H1 (cell line): ENCODE data around the gene OR13C9. TPM values are rescaled to one million over a fixed set of nuclear protein-coding genes. Genes with fewer than 3 reads are reported as not detected.

Experiments
- CTCF ChIA-PET: fragments of 300-600 bp; sonication (Branson Sonifier 250); formaldehyde crosslinking; loops from one replicate; lab custom pipeline; 2021; ENCODE audit not compliant: partially characterized antibody; lab: Charles Lee
- POLR2A ChIA-PET: fragments of 300-600 bp; sonication (Branson Sonifier 250); formaldehyde crosslinking; loops from one replicate; lab custom pipeline; 2021; ENCODE audit warnings: inconsistent platforms; ENCODE audit not compliant: partially characterized antibody; lab: Charles Lee
- DNase-seq, 2 experiments: peaks; one replicate each; pipeline versions ENCODE4 v3.0.0 to v3.0.0-alpha.2; 2010 to 2022; ENCODE audit warnings: low spot score in 2 of 2, low read depth in 1 of 2, mixed read lengths in 1 of 2
- FAIRE-seq: peaks from 2 replicates; lab custom pipeline; 2011; peaks lifted over from hg19 to GRCh38; lab: Jason Lieb, UNC
- H2AFZ ChIP-seq: 2 replicates; pipeline ENCODE4 v1.8.1; 2012; ENCODE audit warnings: low read length, inconsistent platforms
- H2AK5ac ChIP-seq: 2 replicates; pipeline ENCODE4 v1.6.1; 2013; ENCODE audit warnings: low read depth, low read length
- H2BK120ac ChIP-seq: replicated peaks from 2 replicates; pipeline ENCODE3; 2013; ENCODE audit warnings: low read depth, low read length, inconsistent platforms
- H2BK12ac ChIP-seq: 2 replicates; pipeline ENCODE4 v1.6.1; 2013; ENCODE audit warnings: low read depth, low read length
- H2BK15ac ChIP-seq: 2 replicates; pipeline ENCODE4 v1.6.1; 2013; ENCODE audit warnings: low read length
- H2BK20ac ChIP-seq: 2 replicates; pipeline ENCODE4 v1.6.1; 2013; ENCODE audit warnings: low read length
- H2BK5ac ChIP-seq: 2 replicates; pipeline ENCODE4 v1.6.1; 2013; ENCODE audit warnings: low read depth, low read length
- H3K14ac ChIP-seq: 2 replicates; pipeline ENCODE4 v1.6.1; 2013; ENCODE audit warnings: inconsistent platforms; ENCODE audit not compliant: insufficient read length
- H3K18ac ChIP-seq: 2 replicates; pipeline ENCODE4 v1.6.1; 2013; ENCODE audit warnings: low read length; ENCODE audit errors: extremely low read depth
- H3K23ac ChIP-seq: 2 replicates; pipeline ENCODE4 v1.6.1; 2013; ENCODE audit warnings: inconsistent platforms; ENCODE audit not compliant: insufficient read length
- H3K23me2 ChIP-seq: 2 replicates; pipeline ENCODE4 v1.6.1; 2013; ENCODE audit warnings: low read depth, low read length
- H3K27ac ChIP-seq: 2 replicates; pipeline ENCODE4 v1.6.1; 2011; ENCODE audit warnings: low read depth, low read length, inconsistent platforms
- H3K27me3 ChIP-seq, 4 experiments: replicated peaks in 1 of 4; 1 replicate in 1 of 4; 2 replicates in 3 of 4; pipeline versions ENCODE4 v1.6.1 to v1.8.1; 2011 to 2013; ENCODE audit warnings: low read length in 3 of 4, mild to moderate bottlenecking in 3 of 4, inconsistent platforms in 2 of 4, mixed read lengths in 2 of 4, moderate library complexity in 1 of 4; ENCODE audit not compliant: control insufficient read depth in 3 of 4, insufficient read depth in 3 of 4; ENCODE audit errors: extremely low read depth in 1 of 4
- H3K36me3 ChIP-seq, 4 experiments: 2 replicates each; pipeline versions ENCODE4 v1.6.1 to v1.8.1; 2011 to 2013; ENCODE audit warnings: mild to moderate bottlenecking in 4 of 4, low read length in 3 of 4, moderate library complexity in 2 of 4, control low read depth in 1 of 4, inconsistent platforms in 1 of 4; ENCODE audit not compliant: insufficient read depth in 4 of 4, control insufficient read depth in 2 of 4
- H3K4ac ChIP-seq: replicated peaks from 2 replicates; pipeline ENCODE3; 2013; ENCODE audit warnings: low read length, low read depth, mixed read lengths, inconsistent platforms; ENCODE audit not compliant: insufficient read length
- H3K4me1 ChIP-seq, 4 experiments: replicated peaks in 1 of 4; 1 replicate in 1 of 4; 2 replicates in 3 of 4; pipeline versions ENCODE4 v1.6.1 to v1.8.1; 2011 to 2013; ENCODE audit warnings: low read length in 3 of 4, inconsistent platforms in 2 of 4, mixed read lengths in 1 of 4; ENCODE audit not compliant: insufficient read depth in 4 of 4, control insufficient read depth in 3 of 4
- H3K4me2 ChIP-seq, 2 experiments: 2 replicates each; pipeline versions ENCODE4 v1.6.1 to v1.8.1; 2011 to 2013; ENCODE audit warnings: low read depth in 2 of 2, low read length in 2 of 2, control low read depth in 1 of 2, inconsistent platforms in 1 of 2, mild to moderate bottlenecking in 1 of 2; ENCODE audit not compliant: insufficient read depth in 1 of 2
- H3K4me3 ChIP-seq, 4 experiments: fragments of 200-600, 300-600 bp in 1 of 4; sonication (generic), shearing (Covaris generic), sonication (Bioruptor Twin) in 1 of 4; 2 replicates each; pipeline versions ENCODE4 v1.5.1 to v1.8.1; 2011 to 2016; ENCODE audit warnings: low read length in 4 of 4, low read depth in 3 of 4, control low read depth in 2 of 4, inconsistent platforms in 2 of 4, mild to moderate bottlenecking in 2 of 4, mixed read lengths in 1 of 4, moderate library complexity in 1 of 4; ENCODE audit not compliant: insufficient read depth in 2 of 4; ENCODE audit errors: extremely low read depth in 1 of 4
- H3K56ac ChIP-seq: replicated peaks from 2 replicates; pipeline ENCODE3; 2013; ENCODE audit warnings: low read depth, mild to moderate bottlenecking, mixed read lengths, low read length, inconsistent platforms; ENCODE audit not compliant: insufficient read length
- H3K79me1 ChIP-seq: 2 replicates; pipeline ENCODE4 v1.6.1; 2013; ENCODE audit warnings: low read depth, low read length, control low read depth
- H3K79me2 ChIP-seq, 2 experiments: 2 replicates each; pipeline versions ENCODE4 v1.6.1 to v1.8.1; 2012 to 2013; ENCODE audit warnings: low read length in 2 of 2, mild to moderate bottlenecking in 2 of 2, inconsistent platforms in 1 of 2; ENCODE audit not compliant: insufficient read depth in 2 of 2, control insufficient read depth in 1 of 2
- H3K9ac ChIP-seq, 4 experiments: replicated peaks in 1 of 4; 1 replicate in 1 of 4; 2 replicates in 3 of 4; pipeline versions ENCODE4 v1.6.1 to v1.8.1; 2011 to 2013; ENCODE audit warnings: low read depth in 3 of 4, low read length in 3 of 4, control low read depth in 2 of 4, mild to moderate bottlenecking in 2 of 4, moderate library complexity in 2 of 4, inconsistent platforms in 1 of 4; ENCODE audit errors: extremely low read depth in 1 of 4
- H3K9me3 ChIP-seq, 2 experiments: 2 replicates each; pipeline versions ENCODE4 v1.6.1 to v1.8.1; 2012 to 2013; ENCODE audit warnings: mild to moderate bottlenecking in 2 of 2, moderate library complexity in 2 of 2, control low read depth in 1 of 2, inconsistent platforms in 1 of 2, low read depth in 1 of 2, low read length in 1 of 2, mixed read lengths in 1 of 2; ENCODE audit not compliant: insufficient read depth in 2 of 2
- H4K20me1 ChIP-seq, 2 experiments: replicated peaks in 1 of 2; 2 replicates each; pipeline versions ENCODE3 to v1.8.1; 2011 to 2013; ENCODE audit warnings: inconsistent platforms in 2 of 2, low read length in 2 of 2, mild to moderate bottlenecking in 1 of 2; ENCODE audit not compliant: insufficient read depth in 2 of 2, control insufficient read depth in 1 of 2
- H4K5ac ChIP-seq: 2 replicates; pipeline ENCODE4 v1.6.1; 2013; ENCODE audit warnings: low read length, low read depth, mixed read lengths, inconsistent platforms; ENCODE audit not compliant: insufficient read length
- H4K8ac ChIP-seq: 2 replicates; pipeline ENCODE4 v1.8.0; 2013; ENCODE audit warnings: mild to moderate bottlenecking, moderate library complexity, low read length, inconsistent platforms; ENCODE audit not compliant: insufficient read depth; ENCODE audit errors: extremely low read depth
- H4K91ac ChIP-seq: replicated peaks from 2 replicates; pipeline ENCODE3; 2013; ENCODE audit warnings: low read length, mixed read lengths, inconsistent platforms; ENCODE audit not compliant: insufficient read length
- CEBPB ChIP-seq: IDR thresholded peaks from 2 replicates; pipeline ENCODE4 v1.6.1; 2012; ENCODE audit warnings: low read depth, low read length
- TCF12 ChIP-seq: IDR thresholded peaks from 2 replicates; pipeline ENCODE4 v1.6.1; 2011; ENCODE audit warnings: low read depth, mild to moderate bottlenecking, low read length
- WGBS, 2 experiments: shearing (Covaris generic) in 1 of 2; methylation state at CpG; one replicate each; pipeline versions ENCODE4 v1.1.6 to v1.1.7; 2013 to 2015; ENCODE audit warnings: low lambda C conversion rate in 2 of 2, mixed read lengths in 2 of 2, inconsistent platforms in 1 of 2, low coverage in 1 of 2, missing lambda C conversion rate in 1 of 2; ENCODE audit not compliant: insufficient replicate concordance in 2 of 2, insufficient coverage in 1 of 2, insufficient read length in 1 of 2; ENCODE audit errors: extremely low coverage in 1 of 2, missing lambda C conversion rate in 1 of 2; 5-methylcytosine and 5-hydroxymethylcytosine counted together
- polyA plus RNA-seq, 7 experiments: library from polyadenylated mRNA; depleted of rRNA in 3 of 7; stranded (reverse) in 5 of 7; unstranded in 2 of 7; fragments of >200 nt in 5 of 7; fragments of 200-250 nt in 2 of 7; gene quantifications; 1 replicate in 5 of 7; 2 replicates in 1 of 7; 4 replicates in 1 of 7; pipeline versions ENCODE4 v1.2.1 to v1.2.3, GENCODE V29; 2011 to 2013; ENCODE audit warnings: missing spikeins in 2 of 7, mixed read lengths in 2 of 7
- total RNA-seq: library from RNA; stranded (reverse); fragmentation: NEBNext Ultra II Directional; extraction: Animal tissue kit (Norgen Biotek cat#: 25700); gene quantifications from 2 replicates; pipeline ENCODE4 v1.2.1, GENCODE V29; 2021

OR13C9 gene
- total and polyA plus RNA-seq, 2 of the 8 experiments (the other 6 are each of a cell fraction or from before 2014, with no cell fraction given) = not detected

- Histone ChIP-seq H2BK5ac (no peak overlapping the region), H3K4ac (no peak overlapping the region)
- CTCF ChIA-PET = interaction anchor here (0.6 kb wide), 1 partner anchor 62 kb away, joined by 3 read pairs; no protein-coding TSS in a partner anchor
These were observed 37.4 kb downstream of the OR13C9 start for GRCh38 chr9:104580562-104580961.

More at GRCh38 chr9:104580562-104580961, 37.4 kb downstream of the OR13C9 start:
- H3K4me2 ChIP-seq = no peak overlapping the region
- no peak overlapping the region for H3K27ac ChIP-seq
- no peaks in the 10 kb centered on the region for H4K20me1 ChIP-seq
- H2BK20ac ChIP-seq = no peak overlapping the region
- H2BK15ac ChIP-seq = no peak overlapping the region
- H3K79me1 ChIP-seq = no peaks in the 10 kb centered on the region
- no peak overlapping the region for H4K8ac ChIP-seq
- no peaks in the 10 kb centered on the region for H3K79me2 ChIP-seq
- H3K27me3 ChIP-seq = no peaks in the 10 kb centered on the region
- no peak overlapping the region for H3K9ac ChIP-seq
- no peaks in the 10 kb centered on the region for H3K4me1 ChIP-seq
- no peak overlapping the region for H3K56ac ChIP-seq
- H3K23ac ChIP-seq = no peak overlapping the region
- H2BK12ac ChIP-seq = no peak overlapping the region
- H2AFZ ChIP-seq = no peak overlapping the region
- no peak overlapping the region for H4K91ac ChIP-seq
- FAIRE-seq (no peak), DNase-seq (no peak)
- H3K23me2 ChIP-seq = no peaks in the 10 kb centered on the region
- H2AK5ac ChIP-seq = no peak overlapping the region
- TF ChIP-seq CEBPB (peak; percentile 68; the same call in 1 of the 2 replicates), TCF12 (no peak)
- no peak overlapping the region for H3K4me3 ChIP-seq
- H3K14ac ChIP-seq = no peak overlapping the region
- no peaks in the 10 kb centered on the region for H3K9me3 ChIP-seq
- 88% methylated on average over 1 of the region's 1 CpG; no CpG with 5 or more reads in 1 of the 2 experiments for WGBS, 2 experiments
- H4K5ac ChIP-seq = no peak overlapping the region
- H3K18ac ChIP-seq = no peak overlapping the region
- H2BK120ac ChIP-seq = no peak overlapping the region
- POLR2A ChIA-PET = no interaction called here
- H3K36me3 ChIP-seq = no peaks in the 10 kb centered on the region
